Muscle of leg (tissue), 11 donors: Measurements from ENCODE around the gene SGPP2. TPM values are rescaled to one million over a fixed set of nuclear protein-coding genes. Genes with fewer than 3 reads are reported as not detected.
"Not testable (repeated sequence)": the region's sequence is repeated elsewhere in the genome, so short reads cannot be mapped to it uniquely, and the experiment has no call there.

Experiments used
- DNase-seq: peaks from one replicate; pipeline ENCODE4 v3.0.0; 2013
- H3K27ac ChIP-seq: one replicate; pipeline ENCODE4 v1.5.1; 2013; ENCODE audit warnings: mild to moderate bottlenecking, low read length, control low read depth
- H3K27me3 ChIP-seq: one replicate; pipeline ENCODE4 v1.6.1; 2013; ENCODE audit warnings: low read length; ENCODE audit not compliant: control insufficient read depth, insufficient read depth
- H3K36me3 ChIP-seq: one replicate; pipeline ENCODE4 v1.6.1; 2013; ENCODE audit warnings: low read length; ENCODE audit not compliant: control insufficient read depth, insufficient read depth
- H3K4me1 ChIP-seq: one replicate; pipeline ENCODE4 v1.6.1; 2013; ENCODE audit warnings: low read length; ENCODE audit not compliant: control insufficient read depth, insufficient read depth
- H3K4me3 ChIP-seq: one replicate; pipeline ENCODE4 v1.5.1; 2013; ENCODE audit warnings: low read length, control low read depth
- H3K9me3 ChIP-seq: replicated peaks from 2 replicates; pipeline ENCODE4 v1.6.1; 2013; ENCODE audit warnings: low read depth, low read length; ENCODE audit not compliant: control insufficient read depth
- WGBS: methylation state at CpG from one replicate; pipeline ENCODE4 v1.1.5; 2013; ENCODE audit warnings: missing lambda C conversion rate; ENCODE audit not compliant: insufficient coverage; 5-methylcytosine and 5-hydroxymethylcytosine counted together
- polyA plus RNA-seq, 8 donors: library from polyadenylated mRNA; unstranded; fragments of 120-200 nt; gene quantifications; one replicate each; pipeline versions ENCODE4 v1.2.1 to v1.2.3, GENCODE V29; 2013; ENCODE audit warnings: inconsistent platforms in 1 of 8, low replicate concordance in 1 of 8; ENCODE audit not compliant: insufficient read length in 8 of 8, insufficient read depth in 1 of 8
- total RNA-seq: library from RNA; stranded (reverse); fragments of 120-200 nt; gene quantifications from one replicate; pipeline ENCODE4 v1.2.4, GENCODE V29; 2013

SGPP2 gene
- total and polyA plus RNA-seq, 9 donors: 0.23 to 2.9 (median 1.0) TPM; not detected in 1

DNA sequence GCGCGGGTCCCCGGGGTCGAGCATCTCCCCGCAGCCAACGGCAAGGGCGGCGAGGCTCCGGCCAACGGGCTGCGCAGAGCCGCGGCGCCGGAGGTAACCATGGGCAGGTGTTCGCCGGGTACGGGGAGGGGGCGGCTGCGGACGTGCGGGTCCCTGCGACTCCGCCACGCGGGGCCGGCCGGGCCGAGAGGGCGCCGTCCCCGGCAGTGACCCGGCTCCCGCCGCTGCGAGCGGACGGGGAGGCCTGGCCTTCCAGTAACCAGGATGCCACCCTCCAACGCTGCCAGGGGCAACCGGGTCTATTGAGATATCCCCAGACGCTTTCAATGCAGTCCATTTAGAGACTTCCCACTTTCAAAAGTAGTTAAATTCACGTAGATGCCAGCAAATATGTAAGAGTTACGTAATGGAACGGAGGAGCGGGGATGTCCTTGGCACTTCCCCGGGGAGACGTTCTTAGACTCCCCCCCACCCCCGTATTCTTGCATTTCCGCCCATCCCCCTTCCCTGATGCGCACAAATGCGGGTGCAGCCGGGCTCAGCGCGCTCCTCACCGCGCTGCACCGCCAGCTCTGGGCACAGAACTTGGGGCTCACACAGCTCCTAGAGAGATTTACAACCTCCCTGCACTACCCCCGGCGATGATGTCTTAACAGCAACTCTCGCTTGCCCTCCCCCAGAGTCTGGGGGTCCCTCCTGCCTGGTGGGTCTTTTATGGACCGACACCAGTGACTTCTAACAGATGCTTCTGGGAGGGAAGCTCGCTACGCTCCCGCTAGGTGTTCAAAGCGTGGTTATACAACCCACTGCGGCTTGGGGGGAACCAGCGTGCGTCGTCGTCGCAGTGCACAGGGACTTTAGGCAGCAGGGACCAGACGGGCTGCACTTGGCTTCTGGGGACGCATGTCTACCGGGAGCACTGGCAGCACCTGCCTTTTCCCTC, 657 bp downstream of the SGPP2 start:
- H3K4me1 ChIP-seq: peaks cover 6% of the 10 kb centered on the region
- no peaks in the 10 kb centered on the region for H3K9me3 ChIP-seq
- peaks cover 52% of the 10 kb centered on the region for H3K27me3 ChIP-seq
- WGBS: 1% methylated on average over 56 of the region's 74 CpGs
- DNase-seq: no peak
- H3K27ac ChIP-seq: no peak overlapping the region
- H3K36me3 ChIP-seq: no peaks in the 10 kb centered on the region
- H3K4me3 ChIP-seq: no peak overlapping the region

GRCh38 chr2:222427646-222428301, 3.4 kb downstream of the SGPP2 start:
- Histone ChIP-seq H3K27me3 (peaks cover 52% of the 10 kb centered on the region), H3K9me3 (no peaks in the 10 kb centered on the region), H3K36me3 (no peaks in the 10 kb centered on the region), H3K27ac (no peak overlapping the region), H3K4me1 (peaks cover 6% of the 10 kb centered on the region), H3K4me3 (no peak overlapping the region)
- 29% methylated on average over 1 of the region's 3 CpGs for WGBS
- DNase-seq: no peak

DNA sequence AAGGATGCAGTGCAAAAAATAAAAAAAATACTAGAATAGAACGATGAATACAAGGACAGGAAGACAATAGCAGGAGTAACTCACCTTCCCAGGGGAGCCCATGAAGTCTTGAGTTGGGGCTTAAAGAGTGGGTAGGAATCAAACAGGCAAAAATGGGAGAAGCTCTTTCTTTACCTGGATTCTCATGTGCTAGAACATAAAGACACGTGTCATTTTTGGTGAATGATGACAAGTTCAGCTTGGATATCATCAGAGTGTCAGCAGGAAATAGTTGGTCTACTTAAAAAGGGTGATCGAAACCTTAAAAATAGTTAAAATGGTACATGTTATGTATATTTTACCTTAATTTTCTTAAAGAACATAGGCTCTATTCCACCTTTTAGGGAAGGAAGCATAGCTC, 5.7 kb downstream of the SGPP2 start:
- WGBS: 88% methylated on average over 1 of the region's 3 CpGs
- H3K27me3 ChIP-seq: peaks cover 33% of the 10 kb centered on the region

DNA sequence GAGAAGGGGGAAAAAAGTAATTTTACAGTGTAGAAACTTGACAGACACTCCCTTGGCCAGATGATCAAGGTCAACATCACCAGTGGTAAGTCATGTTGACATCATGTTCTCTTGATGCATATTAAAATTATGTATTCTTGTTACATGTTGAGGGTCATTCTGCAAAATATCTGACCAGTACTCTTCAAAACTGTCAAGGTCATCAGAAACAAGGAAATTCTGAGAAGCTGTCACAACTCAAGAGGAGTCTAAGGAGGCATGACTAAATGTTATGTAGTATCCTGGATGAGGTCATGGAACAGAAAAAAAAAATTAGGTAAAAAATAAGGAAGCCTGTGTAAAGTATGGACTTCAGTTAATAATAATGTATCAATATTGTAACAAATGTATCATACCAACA, 6.3 kb downstream of the SGPP2 start:
- H3K27ac ChIP-seq: no peak overlapping the region
- no peaks in the 10 kb centered on the region for H3K36me3 ChIP-seq
- DNase-seq: no peak
- H3K27me3 ChIP-seq: peaks cover 28% of the 10 kb centered on the region
- no peaks in the 10 kb centered on the region for H3K4me1 ChIP-seq
- H3K9me3 ChIP-seq: no peaks in the 10 kb centered on the region
- H3K4me3 ChIP-seq: no peak overlapping the region

More for the DNA sequence above, 5.7 kb downstream of the SGPP2 start:
- Histone ChIP-seq H3K27ac (no peak overlapping the region), H3K9me3 (no peaks in the 10 kb centered on the region), H3K4me1 (peaks cover under 1% of the 10 kb centered on the region), H3K4me3 (no peak overlapping the region), H3K36me3 (no peaks in the 10 kb centered on the region)
- no peak for DNase-seq

DNA sequence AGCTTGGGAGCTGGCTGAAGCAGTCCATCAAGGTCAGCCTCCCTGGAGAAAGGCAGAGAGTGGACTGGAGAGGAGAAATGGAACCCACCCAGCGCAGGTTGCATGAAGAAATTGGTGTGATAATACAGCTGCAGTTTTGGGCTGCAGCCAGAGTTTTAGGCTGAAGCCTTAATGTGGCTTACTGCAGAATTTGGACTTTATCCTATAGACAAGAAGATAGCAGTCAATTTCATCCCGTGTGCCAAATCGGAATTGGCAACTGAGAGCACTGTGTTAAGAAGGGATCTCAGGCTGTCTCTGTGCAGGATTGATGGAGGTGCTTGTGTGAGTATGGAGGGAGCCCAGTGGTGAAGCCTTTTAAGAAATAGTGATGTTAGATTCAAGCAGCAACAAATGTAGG, 7.5 kb downstream of the SGPP2 start:
- DNase-seq: no peak

DNA sequence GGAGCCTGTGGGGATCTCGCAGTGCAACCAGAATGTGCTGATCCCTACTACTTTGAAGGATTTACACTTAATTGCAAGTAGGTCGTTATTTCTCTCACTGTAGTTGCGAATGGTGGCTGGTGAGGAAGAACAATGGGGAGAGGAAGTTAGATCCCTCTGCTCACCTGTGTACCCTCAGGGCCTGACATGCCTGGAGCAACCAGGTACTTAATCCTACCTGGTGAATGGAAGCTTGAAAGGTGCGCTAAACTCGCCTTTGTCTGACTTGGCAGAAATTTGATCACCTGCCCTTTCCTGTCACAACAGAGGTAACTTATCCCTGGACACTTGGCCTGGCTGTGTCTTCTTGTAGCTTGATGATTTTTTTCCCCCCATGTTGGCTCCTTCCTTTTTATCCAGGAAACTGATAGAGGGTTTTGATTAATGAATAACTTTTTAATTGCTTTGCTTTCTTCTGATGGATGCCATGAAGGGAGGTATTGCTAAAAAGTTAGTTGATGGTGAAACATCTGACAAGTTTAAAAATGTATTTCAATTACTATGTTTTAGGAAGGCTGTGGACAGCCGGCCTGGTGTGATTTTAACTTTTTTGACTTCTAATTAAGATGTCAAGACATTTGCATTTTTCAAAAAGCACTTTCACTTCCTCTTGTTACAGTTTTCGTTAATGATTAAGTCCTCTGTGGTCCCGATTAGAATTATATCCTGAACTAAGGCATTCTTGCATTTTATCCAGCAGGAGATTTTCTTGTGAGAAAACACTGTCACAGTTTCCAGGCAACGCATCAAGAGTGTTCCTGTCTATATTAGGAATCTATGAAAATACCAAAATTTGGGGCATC, 9.2 kb downstream of the SGPP2 start:
- Histone ChIP-seq H3K27me3 (peaks cover 16% of the 10 kb centered on the region), H3K27ac (no peak overlapping the region), H3K9me3 (no peaks in the 10 kb centered on the region), H3K4me1 (no peaks in the 10 kb centered on the region), H3K4me3 (no peak overlapping the region), H3K36me3 (no peaks in the 10 kb centered on the region)
- 47% methylated on average over 2 of the region's 9 CpGs for WGBS
- no peak for DNase-seq

More for the DNA sequence above, 7.5 kb downstream of the SGPP2 start:
- H3K27me3 ChIP-seq: peaks cover 20% of the 10 kb centered on the region
- no peaks in the 10 kb centered on the region for H3K4me1 ChIP-seq
- H3K9me3 ChIP-seq: no peaks in the 10 kb centered on the region
- H3K27ac ChIP-seq: no peak overlapping the region
- H3K36me3 ChIP-seq: no peaks in the 10 kb centered on the region
- no peak overlapping the region for H3K4me3 ChIP-seq
- 80% methylated on average over 3 of the region's 3 CpGs for WGBS

GRCh38 chr2:222434204-222434603, 9.9 kb downstream of the SGPP2 start:
- DNase-seq: no peak
- no peaks in the 10 kb centered on the region for H3K9me3 ChIP-seq
- no peak overlapping the region for H3K27ac ChIP-seq
- H3K4me3 ChIP-seq: no peak overlapping the region
- no peaks in the 10 kb centered on the region for H3K4me1 ChIP-seq
- WGBS: no CpG with 5 or more reads among the region's 4 CpGs
- H3K36me3 ChIP-seq: no peaks in the 10 kb centered on the region
- peaks cover 10% of the 10 kb centered on the region for H3K27me3 ChIP-seq

DNA sequence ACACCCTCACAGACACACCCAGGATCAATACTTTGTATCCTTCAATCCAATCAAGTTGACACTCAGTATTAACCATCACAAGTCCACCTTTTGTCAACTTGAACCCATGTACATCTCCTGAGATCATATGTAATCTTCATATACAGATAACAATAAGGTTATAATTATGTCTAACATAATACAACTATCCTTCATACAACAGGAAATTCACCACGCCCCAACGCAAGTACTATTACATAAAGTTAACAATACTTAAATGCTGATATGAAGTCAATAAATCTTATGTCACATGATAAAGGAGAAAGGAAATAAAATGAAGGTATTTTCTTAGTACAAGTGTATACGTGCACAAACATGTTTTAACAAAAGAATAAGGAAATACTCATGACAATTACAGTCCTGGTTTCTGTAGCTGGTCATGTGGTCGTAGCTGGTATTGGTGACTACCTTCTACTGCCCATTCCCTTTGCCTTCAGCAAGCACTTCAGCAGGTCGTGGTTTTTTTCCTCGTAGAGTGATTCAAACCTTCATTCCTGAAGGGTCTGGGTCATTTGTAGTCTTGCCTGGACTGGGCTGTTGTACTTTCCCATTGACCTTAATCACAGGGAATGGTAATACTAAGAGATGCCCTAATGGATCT, 11.2 kb downstream of the SGPP2 start:
- no CpG with 5 or more reads among the region's 6 CpGs for WGBS
- not testable (repeated sequence) for H3K9me3 ChIP-seq, H3K36me3 ChIP-seq, H3K4me3 ChIP-seq, H3K4me1 ChIP-seq, DNase-seq, H3K27me3 ChIP-seq, H3K27ac ChIP-seq

DNA sequence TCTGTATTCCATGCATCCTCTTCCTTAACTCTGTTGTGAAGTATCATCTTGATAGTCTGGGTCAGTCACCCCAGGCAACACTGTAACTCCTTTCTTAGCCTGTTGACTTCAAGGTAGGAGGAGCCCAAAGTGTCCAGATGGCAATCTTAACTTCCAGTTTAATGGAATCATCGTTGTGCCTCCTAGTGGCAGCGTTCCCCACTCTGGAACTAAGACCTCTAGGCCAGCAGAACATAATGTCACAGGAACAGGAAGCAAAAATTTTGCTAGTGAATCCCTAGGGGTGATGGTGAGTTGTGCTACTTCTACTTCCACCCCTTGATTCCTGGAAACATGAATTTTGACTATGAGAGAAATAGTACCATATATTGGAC, 11.7 kb downstream of the SGPP2 start:
- WGBS: no CpG with 5 or more reads among the region's 2 CpGs
- Histone ChIP-seq H3K27me3 (peaks cover 10% of the 10 kb centered on the region), H3K4me3 (no peak overlapping the region), H3K36me3 (no peaks in the 10 kb centered on the region), H3K9me3 (no peaks in the 10 kb centered on the region), H3K4me1 (no peaks in the 10 kb centered on the region), H3K27ac (no peak overlapping the region)
- DNase-seq: no peak
